Measurements from ENCODE around the gene ELP4.
"Not testable (repeated sequence)": the region's sequence is repeated elsewhere in the genome, so short reads cannot be mapped to it uniquely, and the experiment has no call there.

ELP4 gene

DNA sequence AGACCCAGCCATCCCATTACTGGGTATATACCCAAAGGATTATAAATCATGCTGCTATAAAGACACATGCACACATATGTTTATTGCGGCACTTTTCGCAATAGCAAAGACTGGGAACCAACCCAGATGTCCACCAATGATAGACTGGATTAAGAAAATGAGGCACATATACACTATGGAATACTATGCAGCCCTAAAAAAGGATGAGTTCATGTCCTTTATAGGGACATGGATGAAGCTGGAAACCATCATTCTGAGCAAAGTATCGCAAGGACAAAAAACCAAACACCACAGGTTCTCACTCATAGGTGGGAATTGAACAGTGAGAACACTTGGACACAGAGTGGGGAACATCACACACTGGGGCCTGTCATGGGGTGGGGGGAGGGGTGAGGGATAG lies 69.8 kb downstream of the ELP4 start:
- H3K4me3 ChIP-seq; H3K9ac ChIP-seq (ENCODE audit: insufficient read length); DNase-seq (ENCODE audit: low read depth, low spot score); H3K9me3 ChIP-seq (ENCODE audit: low read depth, low read length); H3K36me3 ChIP-seq (ENCODE audit: insufficient read depth, low read length); H3K27ac ChIP-seq: not testable (repeated sequence)

DNA sequence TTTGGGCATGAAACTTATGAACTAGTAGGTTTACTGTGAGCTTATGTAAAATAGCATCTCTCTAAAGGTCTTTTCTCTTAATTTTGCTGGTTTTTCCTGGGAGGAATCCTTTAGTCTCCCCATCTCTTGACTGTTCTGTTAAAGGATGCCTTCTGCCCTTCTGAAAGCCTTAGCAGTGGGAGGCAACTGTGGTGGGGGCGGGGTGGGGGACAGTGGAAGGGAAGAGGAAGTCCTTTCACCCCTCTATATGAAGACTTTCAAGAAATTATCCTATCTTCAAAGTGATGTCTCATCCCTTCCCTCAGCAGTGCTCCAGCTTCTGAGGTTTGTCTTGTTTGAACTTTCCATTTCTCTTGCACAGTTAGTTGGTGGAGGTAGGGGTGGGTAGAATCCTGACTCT lies 73.1 kb downstream of the ELP4 start:
- DNase-seq (ENCODE audit: low read depth, low spot score) = no peak
- Histone ChIP-seq H3K27ac (no peak overlapping the region), H3K9me3 (ENCODE audit: low read depth, low read length) (no peaks in the 10 kb centered on the region), H3K4me3 (no peak overlapping the region), H3K9ac (ENCODE audit: insufficient read length) (no peak overlapping the region), H3K36me3 (ENCODE audit: insufficient read depth, low read length) (no peaks in the 10 kb centered on the region)
- no peak for TF ChIP-seq FOXP2 (optimal IDR thresholded peaks at IDR 0.05; ENCODE audit: control extremely low read depth, extremely low read length, insufficient read depth)
- TF ChIP-seq EZH2 (IDR thresholded peaks at IDR 0.05) = no peak
- TF ChIP-seq POLR2AphosphoS5 (IDR thresholded peaks at IDR 0.05; ENCODE audit: borderline replicate concordance, low read depth, low read length) = no peak

DNA sequence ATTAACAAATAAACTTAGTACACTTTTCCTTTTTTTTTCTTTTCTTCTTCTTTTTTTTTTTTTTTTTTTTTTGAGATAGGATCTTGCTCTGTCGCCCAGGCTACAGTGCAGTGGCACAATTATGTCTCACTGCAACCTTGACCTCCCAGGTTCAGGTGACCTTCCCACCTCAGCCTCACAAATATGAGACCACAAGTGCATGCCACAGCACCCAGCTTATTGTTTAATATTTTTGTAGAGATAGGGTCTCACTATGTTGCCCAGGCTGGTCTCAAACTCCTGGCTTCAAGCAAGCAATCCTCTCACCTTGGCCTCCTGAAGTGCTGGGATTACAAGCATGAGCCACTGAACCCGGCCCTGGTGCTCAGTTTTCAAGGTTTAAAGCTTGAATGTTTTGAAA lies 88.9 kb downstream of the ELP4 start:
- H3K9me3 ChIP-seq (ENCODE audit: low read depth, low read length) = no peaks in the 10 kb centered on the region
- DNase-seq (ENCODE audit: low read depth, low spot score) = no peak
- H3K27ac ChIP-seq = no peak overlapping the region
- TF ChIP-seq POLR2AphosphoS5 (IDR thresholded peaks at IDR 0.05; ENCODE audit: borderline replicate concordance, low read depth, low read length) (no peak), FOXP2 (optimal IDR thresholded peaks at IDR 0.05; ENCODE audit: control extremely low read depth, extremely low read length, insufficient read depth) (no peak), EZH2 (IDR thresholded peaks at IDR 0.05) (no peak)
- no peak overlapping the region for H3K9ac ChIP-seq (ENCODE audit: insufficient read length)
- H3K36me3 ChIP-seq (ENCODE audit: insufficient read depth, low read length) = no peaks in the 10 kb centered on the region
- H3K4me3 ChIP-seq = no peak overlapping the region

DNA sequence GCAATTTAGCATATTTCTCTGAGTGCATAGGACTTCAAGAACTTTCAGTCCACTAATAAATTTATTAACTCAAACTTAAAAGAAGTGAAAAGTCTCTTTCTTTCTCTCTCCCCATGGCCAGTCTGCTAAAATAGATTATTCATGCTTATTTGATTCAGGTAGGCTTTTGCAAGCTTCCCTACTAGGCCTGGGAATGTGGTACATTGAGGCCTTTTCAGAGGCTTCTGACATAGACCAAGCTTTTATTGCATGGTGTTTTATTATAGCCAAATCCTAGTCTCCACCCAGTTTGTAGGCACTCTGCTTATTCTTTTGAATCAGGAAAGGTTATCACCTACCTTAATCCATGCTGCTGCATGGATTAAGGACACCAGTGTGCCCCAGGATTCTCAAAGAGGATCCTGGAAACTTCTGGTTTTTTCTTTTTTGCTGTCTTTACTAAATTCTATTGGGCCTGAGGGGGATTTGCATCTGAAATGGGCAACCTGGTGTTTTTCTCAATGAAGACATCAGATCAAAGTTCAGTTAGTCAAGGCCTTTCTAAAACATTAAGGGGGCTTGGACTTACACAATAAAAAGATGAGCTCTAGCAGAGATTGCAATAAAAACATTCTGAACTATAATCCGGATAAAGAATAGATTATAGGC lies 92.2 kb downstream of the ELP4 start:
- H3K27ac ChIP-seq = no peak overlapping the region
- H3K36me3 ChIP-seq (ENCODE audit: insufficient read depth, low read length) = no peaks in the 10 kb centered on the region
- no peak for DNase-seq (ENCODE audit: low read depth, low spot score)

DNA sequence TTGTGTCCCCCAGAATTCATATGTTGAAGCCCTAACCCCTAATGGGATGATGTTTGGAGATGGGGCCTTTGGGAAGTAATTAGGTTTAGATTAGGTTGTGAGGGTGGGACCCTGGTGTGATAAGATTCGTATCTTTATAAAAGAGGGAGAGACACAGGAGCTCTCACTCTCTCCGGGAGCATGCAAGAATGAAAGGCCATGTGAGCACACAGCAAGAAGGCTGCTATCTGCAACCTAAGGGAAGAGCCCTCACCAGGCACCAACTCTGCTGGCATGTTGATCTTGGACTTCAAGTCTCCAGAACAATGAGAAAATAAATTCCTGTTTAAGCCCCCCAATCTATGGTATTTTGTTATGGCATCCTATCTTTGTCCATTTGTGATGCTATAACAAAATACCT lies 97.3 kb downstream of the ELP4 start:
- Histone ChIP-seq H3K9ac (ENCODE audit: insufficient read length) (no peak overlapping the region), H3K27ac (no peak overlapping the region)

More for the DNA sequence above, 92.2 kb downstream of the ELP4 start:
- no peak overlapping the region for H3K9ac ChIP-seq (ENCODE audit: insufficient read length)
- H3K4me3 ChIP-seq = no peak overlapping the region
- no peaks in the 10 kb centered on the region for H3K9me3 ChIP-seq (ENCODE audit: low read depth, low read length)
- no peak for TF ChIP-seq FOXP2 (optimal IDR thresholded peaks at IDR 0.05; ENCODE audit: control extremely low read depth, extremely low read length, insufficient read depth)

DNA sequence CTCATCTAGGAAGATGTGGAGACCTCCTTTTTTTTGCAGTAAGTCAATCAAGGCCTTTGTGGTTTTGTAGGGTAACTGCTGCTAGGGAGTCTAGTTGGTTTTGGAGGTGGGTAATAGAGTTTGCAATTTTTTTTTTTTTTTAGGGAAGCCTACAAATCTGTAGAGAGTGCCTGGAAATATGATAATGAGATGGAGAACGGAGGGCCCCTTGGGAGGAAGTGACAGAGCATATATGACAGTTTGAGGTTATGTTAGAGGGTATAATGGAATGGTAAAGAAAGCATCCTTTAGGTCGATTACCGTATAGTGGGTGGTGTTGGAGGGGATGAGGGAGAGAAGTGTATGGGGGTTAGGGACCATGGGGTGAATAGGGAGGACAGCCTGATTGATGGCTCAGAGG lies 98.3 kb downstream of the ELP4 start:
- Histone ChIP-seq H3K36me3 (ENCODE audit: insufficient read depth, low read length) (no peaks in the 10 kb centered on the region), H3K9me3 (ENCODE audit: low read depth, low read length) (no peaks in the 10 kb centered on the region), H3K4me3 (no peak overlapping the region), H3K27ac (no peak overlapping the region), H3K9ac (ENCODE audit: insufficient read length) (no peak overlapping the region)
- no peak for DNase-seq (ENCODE audit: low read depth, low spot score)
- no peak for TF ChIP-seq FOXP2 (optimal IDR thresholded peaks at IDR 0.05; ENCODE audit: control extremely low read depth, extremely low read length, insufficient read depth)
- TF ChIP-seq EZH2 (IDR thresholded peaks at IDR 0.05) = no peak
- no peak for TF ChIP-seq POLR2AphosphoS5 (IDR thresholded peaks at IDR 0.05; ENCODE audit: borderline replicate concordance, low read depth, low read length)

More for the DNA sequence above, 97.3 kb downstream of the ELP4 start:
- no peaks in the 10 kb centered on the region for H3K9me3 ChIP-seq (ENCODE audit: low read depth, low read length)
- TF ChIP-seq FOXP2 (optimal IDR thresholded peaks at IDR 0.05; ENCODE audit: control extremely low read depth, extremely low read length, insufficient read depth) (no peak), EZH2 (IDR thresholded peaks at IDR 0.05) (no peak), POLR2AphosphoS5 (IDR thresholded peaks at IDR 0.05; ENCODE audit: borderline replicate concordance, low read depth, low read length) (no peak)
- DNase-seq (ENCODE audit: low read depth, low spot score) = no peak
- no peak overlapping the region for H3K4me3 ChIP-seq
- H3K36me3 ChIP-seq (ENCODE audit: insufficient read depth, low read length) = no peaks in the 10 kb centered on the region

DNA sequence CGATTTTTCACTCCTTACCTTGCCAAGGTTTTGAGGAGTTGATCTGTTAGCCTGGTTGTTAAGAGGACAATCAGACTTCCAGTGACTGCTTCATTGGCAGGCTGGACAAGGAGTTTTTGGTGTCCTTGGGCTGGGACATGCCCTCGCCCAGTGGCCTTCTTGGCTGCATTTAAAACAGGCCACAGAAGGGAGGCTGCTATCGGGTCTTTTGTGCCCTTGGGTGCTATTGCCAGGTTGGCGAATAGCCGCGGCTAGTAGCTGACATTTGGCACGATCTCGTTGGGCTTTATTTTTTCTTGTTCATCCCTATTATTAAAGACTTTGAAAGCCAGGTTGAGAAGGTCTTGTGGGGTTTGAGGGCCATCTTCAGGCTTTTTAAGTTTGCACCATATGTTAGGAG lies 99.4 kb downstream of the ELP4 start:
- no peak for DNase-seq (ENCODE audit: low read depth, low spot score)
- H3K4me3 ChIP-seq = no peak overlapping the region

DNA sequence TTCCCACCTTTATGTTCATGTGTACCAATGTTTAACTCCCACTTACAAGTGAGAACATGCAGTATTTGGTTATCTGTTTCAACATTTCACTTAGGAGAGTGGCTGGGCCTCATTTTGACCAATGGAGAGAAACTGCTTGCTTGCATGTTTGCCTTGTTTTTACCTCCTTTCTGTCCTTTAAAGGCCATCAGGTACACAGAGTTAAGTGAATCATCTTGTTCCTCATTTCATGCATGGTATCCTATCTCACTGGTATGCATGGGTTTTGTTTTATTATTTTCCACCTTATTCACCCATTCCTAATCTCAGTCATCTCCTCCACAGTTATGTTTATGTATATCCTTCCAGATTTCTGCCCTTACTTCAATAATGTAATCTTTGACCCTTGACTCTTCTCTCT lies 101.0 kb downstream of the ELP4 start:
- Histone ChIP-seq H3K9me3 (ENCODE audit: low read depth, low read length) (no peaks in the 10 kb centered on the region), H3K36me3 (ENCODE audit: insufficient read depth, low read length) (0 out of 2 replicates have a peak, but pooled peaks cover 5% of the 10 kb centered on the region), H3K4me3 (no peak overlapping the region), H3K27ac (no peak overlapping the region), H3K9ac (ENCODE audit: insufficient read length) (no peak overlapping the region)
- DNase-seq (ENCODE audit: low read depth, low spot score) = no peak
- TF ChIP-seq EZH2 (IDR thresholded peaks at IDR 0.05) = no peak
- no peak for TF ChIP-seq FOXP2 (optimal IDR thresholded peaks at IDR 0.05; ENCODE audit: control extremely low read depth, extremely low read length, insufficient read depth)
- no peak for TF ChIP-seq POLR2AphosphoS5 (IDR thresholded peaks at IDR 0.05; ENCODE audit: borderline replicate concordance, low read depth, low read length)

More for the DNA sequence above, 99.4 kb downstream of the ELP4 start:
- TF ChIP-seq EZH2 (IDR thresholded peaks at IDR 0.05) = no peak
- TF ChIP-seq POLR2AphosphoS5 (IDR thresholded peaks at IDR 0.05; ENCODE audit: borderline replicate concordance, low read depth, low read length) = no peak
- no peak for TF ChIP-seq FOXP2 (optimal IDR thresholded peaks at IDR 0.05; ENCODE audit: control extremely low read depth, extremely low read length, insufficient read depth)
- Histone ChIP-seq H3K9me3 (ENCODE audit: low read depth, low read length) (no peaks in the 10 kb centered on the region), H3K9ac (ENCODE audit: insufficient read length) (no peak overlapping the region), H3K27ac (no peak overlapping the region), H3K36me3 (ENCODE audit: insufficient read depth, low read length) (no peaks in the 10 kb centered on the region)

DNA sequence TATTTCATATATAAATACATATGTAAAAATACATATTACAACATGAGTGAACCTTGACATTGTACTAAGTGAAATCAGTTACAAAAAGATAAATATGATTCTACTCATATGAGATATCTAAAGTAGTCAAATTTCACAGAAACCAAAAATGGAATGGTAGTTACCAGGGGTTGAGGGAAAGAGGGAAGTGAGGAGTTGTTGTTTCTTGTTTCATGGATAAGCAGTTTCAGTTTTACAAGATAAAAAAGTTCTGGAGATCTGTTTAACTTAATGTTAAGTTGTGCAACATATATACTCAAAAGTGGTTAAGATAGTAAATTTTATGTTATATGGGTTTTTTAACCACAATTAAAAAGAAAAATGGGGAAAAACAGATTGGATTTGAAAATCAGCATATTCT lies 107.7 kb downstream of the ELP4 start:
- H3K4me3 ChIP-seq = no peak overlapping the region
- no peak overlapping the region for H3K27ac ChIP-seq

More for the DNA sequence above, 107.7 kb downstream of the ELP4 start:
- Histone ChIP-seq H3K36me3 (ENCODE audit: insufficient read depth, low read length) (0 out of 2 replicates have a peak, but pooled peaks cover 5% of the 10 kb centered on the region), H3K9ac (ENCODE audit: insufficient read length) (no peak overlapping the region), H3K9me3 (ENCODE audit: low read depth, low read length) (no peaks in the 10 kb centered on the region)
- DNase-seq (ENCODE audit: low read depth, low spot score) = no peak
- TF ChIP-seq POLR2AphosphoS5 (IDR thresholded peaks at IDR 0.05; ENCODE audit: borderline replicate concordance, low read depth, low read length) = no peak
